Measurements from ENCODE around the gene LYZL4. TPM values are rescaled to one million over a fixed set of nuclear protein-coding genes. Genes with fewer than 3 reads are reported as not detected.

LYZL4 gene
- total RNA-seq, 2 donors from 2014 or later, result not detected

- H3K9ac ChIP-seq (ENCODE audit: low read depth in 2 of 2, low read length in 2 of 2), result no peak overlapping the region
- H3K4me3 ChIP-seq, result no peak overlapping the region
- no peaks in the 10 kb centered on the region for H3K36me3 ChIP-seq
- no peak overlapping the region for H3K27ac ChIP-seq
- no peaks in the 10 kb centered on the region for H3K9me3 ChIP-seq
- no peak for DNase-seq
- H3K4me1 ChIP-seq, result no peaks in the 10 kb centered on the region
- no peaks in the 10 kb centered on the region for H3K27me3 ChIP-seq
- intact Hi-C loops (cut with DNase I), result loop anchor here (1.0 kb wide), 1 partner anchor 195 kb away; no protein-coding TSS in a partner anchor
- TF ChIP-seq CTCF (IDR thresholded peaks at IDR 0.05), result no peak
Observed at GRCh38 chr3:42442640-42443039, 32.2 kb upstream of the LYZL4 start.

DNA sequence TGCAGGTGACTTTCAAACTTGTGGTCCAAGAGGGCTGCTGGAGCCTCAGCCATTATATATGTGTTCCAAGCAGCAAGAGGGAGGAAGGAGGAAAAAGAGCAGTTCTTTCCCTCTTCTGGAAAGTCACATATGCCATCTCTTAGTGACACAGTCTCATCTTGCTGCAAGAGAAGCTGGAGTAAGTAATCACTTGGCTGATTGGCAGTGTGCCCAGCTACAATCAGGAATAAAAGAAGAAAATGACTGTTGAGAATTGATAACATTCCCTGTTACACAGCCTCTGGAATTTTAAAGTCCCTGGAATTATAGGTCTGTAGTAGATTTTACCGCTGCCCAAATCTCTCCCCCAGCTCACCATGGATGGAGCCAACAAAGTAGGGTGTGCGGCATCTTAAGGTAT, 31.4 kb upstream of the LYZL4 start:
- Histone ChIP-seq H3K27me3 (no peaks in the 10 kb centered on the region), H3K9ac (ENCODE audit: low read depth in 2 of 2, low read length in 2 of 2) (no peak overlapping the region), H3K4me1 (no peaks in the 10 kb centered on the region), H3K36me3 (no peaks in the 10 kb centered on the region), H3K9me3 (no peaks in the 10 kb centered on the region), H3K4me3 (no peak overlapping the region), H3K27ac (no peak overlapping the region)
- intact Hi-C loops (cut with DNase I), result no loop called here
- no peak for DNase-seq
- TF ChIP-seq CTCF (IDR thresholded peaks at IDR 0.05), result no peak

DNA sequence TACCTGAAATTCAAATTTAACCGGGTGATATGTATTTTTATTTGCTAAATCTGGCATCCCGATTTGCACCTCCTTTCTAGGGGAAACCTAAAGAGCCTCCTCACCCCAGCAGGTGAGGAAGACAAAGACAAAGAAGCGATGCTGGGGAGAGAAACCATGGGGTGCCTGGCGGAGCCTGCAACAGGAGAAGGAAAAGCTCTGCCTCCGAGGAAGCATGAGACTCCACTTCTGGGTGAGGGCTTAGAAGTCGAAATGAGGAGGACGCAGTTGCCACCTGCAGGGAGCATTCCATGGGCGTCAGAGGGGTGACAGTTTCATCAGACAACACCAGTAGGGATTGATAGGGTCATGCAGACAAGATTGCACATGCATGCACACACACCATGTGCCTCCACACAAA, 30.5 kb upstream of the LYZL4 start:
- no peak overlapping the region for H3K9ac ChIP-seq (ENCODE audit: low read depth in 2 of 2, low read length in 2 of 2)
- H3K27me3 ChIP-seq, result no peaks in the 10 kb centered on the region
- no peaks in the 10 kb centered on the region for H3K36me3 ChIP-seq
- H3K27ac ChIP-seq, result no peak overlapping the region
- TF ChIP-seq CTCF (IDR thresholded peaks at IDR 0.05), result no peak
- H3K4me1 ChIP-seq, result no peaks in the 10 kb centered on the region
- H3K4me3 ChIP-seq, result no peak overlapping the region
- intact Hi-C loops (cut with DNase I), result no loop called here
- DNase-seq, result no peak
- H3K9me3 ChIP-seq, result no peaks in the 10 kb centered on the region

GRCh38 chr3:42439261-42440115, 29.1 kb upstream of the LYZL4 start:
- no peaks in the 10 kb centered on the region for H3K27me3 ChIP-seq
- no peak overlapping the region for H3K27ac ChIP-seq
- no peak for TF ChIP-seq CTCF (IDR thresholded peaks at IDR 0.05)
- DNase-seq, result no peak
- no peaks in the 10 kb centered on the region for H3K36me3 ChIP-seq
- H3K4me1 ChIP-seq, result no peaks in the 10 kb centered on the region
- intact Hi-C loops (cut with DNase I), result no loop called here
- no peak overlapping the region for H3K9ac ChIP-seq (ENCODE audit: low read depth in 2 of 2, low read length in 2 of 2)
- H3K9me3 ChIP-seq, result no peaks in the 10 kb centered on the region
- no peak overlapping the region for H3K4me3 ChIP-seq

DNA sequence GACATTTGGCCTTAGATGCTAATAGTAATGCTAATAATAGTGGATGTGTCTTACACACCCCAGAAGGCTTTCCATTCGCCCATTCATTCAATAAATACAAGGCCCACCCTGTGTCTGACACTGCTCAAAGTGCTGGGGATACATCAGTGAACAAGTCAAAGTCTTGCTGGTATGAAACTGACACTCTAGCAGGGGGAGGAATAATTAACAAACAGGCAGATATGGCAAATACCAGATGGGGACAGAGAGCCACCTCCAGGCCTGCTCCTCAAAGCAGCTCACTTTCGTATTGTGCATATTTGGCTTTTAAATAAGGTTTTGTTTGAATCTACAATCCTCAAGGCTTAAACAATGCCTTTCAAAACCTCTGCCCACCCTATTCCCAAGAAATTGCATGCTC, 28.3 kb upstream of the LYZL4 start:
- no peaks in the 10 kb centered on the region for H3K36me3 ChIP-seq
- intact Hi-C loops (cut with DNase I), result no loop called here

More for the DNA sequence above, 28.3 kb upstream of the LYZL4 start:
- H3K27me3 ChIP-seq, result no peaks in the 10 kb centered on the region
- H3K4me3 ChIP-seq, result no peak overlapping the region
- no peak overlapping the region for H3K9ac ChIP-seq (ENCODE audit: low read depth in 2 of 2, low read length in 2 of 2)
- H3K9me3 ChIP-seq, result no peaks in the 10 kb centered on the region
- no peak for TF ChIP-seq CTCF (IDR thresholded peaks at IDR 0.05)
- H3K27ac ChIP-seq, result no peak overlapping the region
- no peak for DNase-seq
- no peaks in the 10 kb centered on the region for H3K4me1 ChIP-seq
